22Rv1 (cell line): ENCODE measurements around the gene SCN3A.

ENCODE experiments used
- H3K27ac ChIP-seq: fragments of 450-650 bp; 2 replicates; pipeline ENCODE4 v1.5.1; 2017
- ZFX ChIP-seq: fragments of 450-650 bp; IDR thresholded peaks from 2 replicates; pipeline ENCODE4 v1.6.1; 2017; ENCODE audit warnings: antibody characterized with exemption, borderline replicate concordance
- TF ChIP-seq, protein P1 (sequence below): fragments of 450-650 bp; IDR thresholded peaks from 2 replicates; pipeline ENCODE4 v1.5.1; 2017; ENCODE audit warnings: mild to moderate bottlenecking

SCN3A gene

GRCh38 chr2:165164201-165164600, 39.6 kb downstream of the SCN3A start:
- H3K27ac ChIP-seq: no peak overlapping the region
- no peak for TF ChIP-seq ZFX
- TF ChIP-seq, protein P1, sequence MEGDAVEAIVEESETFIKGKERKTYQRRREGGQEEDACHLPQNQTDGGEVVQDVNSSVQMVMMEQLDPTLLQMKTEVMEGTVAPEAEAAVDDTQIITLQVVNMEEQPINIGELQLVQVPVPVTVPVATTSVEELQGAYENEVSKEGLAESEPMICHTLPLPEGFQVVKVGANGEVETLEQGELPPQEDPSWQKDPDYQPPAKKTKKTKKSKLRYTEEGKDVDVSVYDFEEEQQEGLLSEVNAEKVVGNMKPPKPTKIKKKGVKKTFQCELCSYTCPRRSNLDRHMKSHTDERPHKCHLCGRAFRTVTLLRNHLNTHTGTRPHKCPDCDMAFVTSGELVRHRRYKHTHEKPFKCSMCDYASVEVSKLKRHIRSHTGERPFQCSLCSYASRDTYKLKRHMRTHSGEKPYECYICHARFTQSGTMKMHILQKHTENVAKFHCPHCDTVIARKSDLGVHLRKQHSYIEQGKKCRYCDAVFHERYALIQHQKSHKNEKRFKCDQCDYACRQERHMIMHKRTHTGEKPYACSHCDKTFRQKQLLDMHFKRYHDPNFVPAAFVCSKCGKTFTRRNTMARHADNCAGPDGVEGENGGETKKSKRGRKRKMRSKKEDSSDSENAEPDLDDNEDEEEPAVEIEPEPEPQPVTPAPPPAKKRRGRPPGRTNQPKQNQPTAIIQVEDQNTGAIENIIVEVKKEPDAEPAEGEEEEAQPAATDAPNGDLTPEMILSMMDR: no peak

DNA sequence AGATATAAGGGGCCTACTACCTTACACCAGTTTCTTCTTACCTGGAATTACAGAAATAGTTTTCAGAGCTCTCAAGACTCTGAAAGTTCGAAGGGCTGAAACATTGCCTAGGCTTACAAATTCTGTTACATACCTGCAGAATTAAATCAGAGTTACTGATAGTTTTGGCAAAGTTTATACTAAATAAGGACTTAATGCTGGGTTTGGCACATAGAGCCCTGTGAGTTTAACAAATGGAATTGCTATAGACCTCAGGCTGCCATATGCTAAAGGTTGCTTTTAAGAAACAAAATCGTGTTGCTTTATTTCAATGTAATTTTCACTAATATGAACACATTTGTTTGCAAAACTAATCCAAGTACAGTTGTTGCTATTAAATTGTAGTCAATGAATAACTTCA, 40.1 kb downstream of the SCN3A start:
- no peak for TF ChIP-seq ZFX
- TF ChIP-seq, protein P1: no peak
- no peak overlapping the region for H3K27ac ChIP-seq

GRCh38 chr2:165162466-165162865, 41.4 kb downstream of the SCN3A start:
- H3K27ac ChIP-seq: no peak overlapping the region
- TF ChIP-seq, protein P1: no peak
- TF ChIP-seq ZFX: no peak

GRCh38 chr2:165161510-165161909, 42.3 kb downstream of the SCN3A start:
- no peak overlapping the region for H3K27ac ChIP-seq
- TF ChIP-seq, protein P1: no peak
- TF ChIP-seq ZFX: no peak

DNA sequence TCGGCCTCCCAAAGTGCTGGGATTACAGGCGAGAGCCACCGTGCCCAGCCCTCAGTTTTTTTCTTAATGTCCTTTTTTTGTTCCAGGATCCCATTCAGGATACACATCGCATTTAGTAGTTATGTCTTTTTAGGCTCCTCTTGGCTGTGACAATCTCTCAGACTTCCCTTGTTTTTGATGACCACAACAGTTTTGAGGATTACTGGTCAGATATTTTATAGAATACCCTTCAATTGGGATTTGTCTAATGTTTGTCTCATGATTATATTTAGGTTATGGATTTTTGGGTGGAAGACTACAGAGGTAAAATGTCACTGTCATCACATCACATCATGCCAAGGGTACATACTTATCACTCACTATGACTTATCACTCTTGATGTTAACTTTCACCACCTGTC, 46.7 kb downstream of the SCN3A start:
- H3K27ac ChIP-seq: no peak overlapping the region
- TF ChIP-seq ZFX: no peak
- TF ChIP-seq, protein P1: no peak

DNA sequence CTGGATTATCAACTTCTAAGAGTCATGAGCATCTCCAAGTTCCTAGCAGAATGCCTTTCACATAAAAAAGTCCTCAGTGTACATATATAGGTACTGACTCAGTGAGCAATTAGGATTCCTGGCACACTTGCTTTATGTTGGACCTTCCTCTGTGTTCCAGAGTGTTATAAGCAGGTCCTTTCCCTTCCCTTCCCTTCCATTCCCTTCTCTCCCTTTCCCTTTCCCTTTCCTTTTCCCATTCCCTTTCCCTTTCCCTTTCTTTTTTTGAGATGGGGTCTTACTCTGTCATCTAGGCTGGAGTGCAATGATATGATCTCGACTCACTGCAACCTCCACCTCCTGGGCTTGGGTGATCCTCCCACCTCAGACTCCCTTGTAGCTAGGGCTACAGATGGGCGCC, 48.7 kb downstream of the SCN3A start:
- TF ChIP-seq, protein P1: no peak
- TF ChIP-seq ZFX: no peak
- H3K27ac ChIP-seq: no peak overlapping the region

DNA sequence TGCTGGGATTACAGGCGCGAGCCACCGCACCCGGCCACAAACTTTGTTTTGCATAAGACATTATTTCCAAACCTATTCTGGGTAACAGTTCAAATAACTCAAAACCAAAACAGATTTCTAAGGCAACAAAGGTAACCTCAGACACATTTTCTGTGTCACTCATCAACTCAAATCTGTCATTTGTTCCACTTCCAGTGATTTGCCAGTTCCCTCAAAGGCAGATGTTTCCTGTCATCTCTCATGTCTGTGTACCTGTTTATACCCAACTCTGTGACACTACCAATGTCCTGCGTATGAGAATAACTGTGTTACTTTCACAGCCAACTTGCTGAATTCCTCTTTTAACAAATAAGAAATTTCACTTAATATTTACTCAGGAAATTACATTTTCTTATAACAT, 54.4 kb downstream of the SCN3A start:
- TF ChIP-seq, protein P1: no peak
- no peak for TF ChIP-seq ZFX
- no peak overlapping the region for H3K27ac ChIP-seq
